Hepatocyte (in vitro differentiated cells): ENCODE results near the gene SPX.

Source experiments
- EZH2 ChIP-seq: fragments of 200-600 bp; sonication (generic); IDR thresholded peaks from 2 replicates; pipeline ENCODE4 v1.6.1; 2016; ENCODE audit warnings: antibody characterized with exemption, mild to moderate bottlenecking, borderline replicate concordance
- TF ChIP-seq, protein P1 (sequence below): fragments of 200-600 bp; sonication (generic); IDR thresholded peaks from 2 replicates; pipeline ENCODE4 v1.5.1; 2016; ENCODE audit warnings: antibody characterized with exemption, mild to moderate bottlenecking; ENCODE audit not compliant: poor library complexity

DNA sequence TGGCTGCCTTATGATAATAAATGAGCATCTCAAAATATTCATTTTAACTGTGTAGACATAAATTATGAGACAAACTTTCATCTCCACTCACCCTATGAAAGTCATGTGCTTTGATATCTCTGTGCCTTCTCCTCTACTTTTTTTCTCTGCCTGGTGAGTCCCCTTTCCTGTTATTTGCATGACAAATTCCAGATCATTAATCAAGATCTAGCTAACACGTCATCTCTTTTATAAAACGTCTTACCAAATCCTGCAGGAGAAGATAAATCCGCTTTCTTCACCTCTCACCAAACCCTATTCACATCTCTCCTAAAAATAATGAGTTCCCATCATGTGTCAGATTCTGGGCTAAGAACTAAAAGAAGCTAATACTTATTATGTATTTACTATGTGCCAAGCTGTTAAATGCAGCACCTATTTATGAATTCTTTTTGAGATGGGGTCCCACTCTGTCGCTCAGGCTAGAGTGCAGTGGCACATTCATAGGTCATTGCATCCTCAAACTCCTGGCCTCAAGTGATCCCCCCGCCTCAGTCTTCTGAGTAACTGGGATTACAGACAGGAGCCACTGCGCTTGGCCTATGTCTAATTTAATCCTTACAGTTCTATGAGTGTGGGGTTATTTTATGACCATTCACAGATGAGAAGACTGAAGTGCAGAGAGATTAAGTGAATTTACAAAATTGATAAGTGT is 26.7 kb downstream of the SPX start:
- TF ChIP-seq, protein P1, sequence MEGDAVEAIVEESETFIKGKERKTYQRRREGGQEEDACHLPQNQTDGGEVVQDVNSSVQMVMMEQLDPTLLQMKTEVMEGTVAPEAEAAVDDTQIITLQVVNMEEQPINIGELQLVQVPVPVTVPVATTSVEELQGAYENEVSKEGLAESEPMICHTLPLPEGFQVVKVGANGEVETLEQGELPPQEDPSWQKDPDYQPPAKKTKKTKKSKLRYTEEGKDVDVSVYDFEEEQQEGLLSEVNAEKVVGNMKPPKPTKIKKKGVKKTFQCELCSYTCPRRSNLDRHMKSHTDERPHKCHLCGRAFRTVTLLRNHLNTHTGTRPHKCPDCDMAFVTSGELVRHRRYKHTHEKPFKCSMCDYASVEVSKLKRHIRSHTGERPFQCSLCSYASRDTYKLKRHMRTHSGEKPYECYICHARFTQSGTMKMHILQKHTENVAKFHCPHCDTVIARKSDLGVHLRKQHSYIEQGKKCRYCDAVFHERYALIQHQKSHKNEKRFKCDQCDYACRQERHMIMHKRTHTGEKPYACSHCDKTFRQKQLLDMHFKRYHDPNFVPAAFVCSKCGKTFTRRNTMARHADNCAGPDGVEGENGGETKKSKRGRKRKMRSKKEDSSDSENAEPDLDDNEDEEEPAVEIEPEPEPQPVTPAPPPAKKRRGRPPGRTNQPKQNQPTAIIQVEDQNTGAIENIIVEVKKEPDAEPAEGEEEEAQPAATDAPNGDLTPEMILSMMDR: no peak
- TF ChIP-seq EZH2: no peak
